GM19043 (cell line): Measurements from ENCODE around the gene MROH2A.

ENCODE experiments used
- ATAC-seq: cut with Tn5 transposase; IDR thresholded peaks from one replicate; pipeline ENCODE4 v1.9.1; 2021; ENCODE audit warnings: low read depth; ENCODE audit not compliant: unreplicated experiment

MROH2A gene

DNA sequence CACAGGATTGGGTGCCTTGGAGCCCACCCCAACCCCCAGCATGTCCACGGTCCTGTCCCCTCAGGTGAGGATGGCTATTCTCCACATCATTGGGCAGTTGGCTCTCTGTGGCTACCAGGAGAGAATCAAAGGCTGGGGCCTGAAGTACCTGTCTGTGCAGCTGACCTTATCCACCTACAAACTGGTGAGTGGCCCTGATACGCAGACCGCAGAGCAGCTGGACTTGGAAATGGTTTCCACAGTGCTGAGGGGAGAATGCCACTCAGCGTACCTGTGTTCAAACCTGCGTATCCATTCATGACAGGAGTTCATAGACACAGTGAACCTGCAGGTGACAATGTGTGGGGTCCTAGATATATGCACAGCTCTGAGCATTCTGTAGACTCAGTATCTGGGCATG lies 21.6 kb downstream of the MROH2A start:
- ATAC-seq: no peak

DNA sequence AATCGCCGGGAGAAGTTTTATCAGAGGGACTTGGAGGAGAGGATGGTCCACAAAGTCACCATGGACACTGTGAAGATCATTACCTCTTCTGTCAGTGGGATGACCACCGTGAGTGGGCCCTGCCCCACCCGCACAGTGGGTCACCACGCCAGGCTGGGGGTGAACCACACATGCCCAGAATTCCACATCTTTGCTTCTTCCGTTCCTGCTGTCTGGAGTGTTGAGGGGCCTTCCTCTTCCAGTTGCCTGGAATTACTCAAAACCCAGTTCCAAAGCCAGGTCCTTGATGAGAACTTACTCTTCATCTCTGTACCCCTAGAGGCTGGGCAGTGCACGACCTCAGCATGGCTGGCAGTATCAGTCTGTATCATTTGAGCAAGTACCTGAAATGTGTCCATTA lies 22.1 kb downstream of the MROH2A start:
- ATAC-seq: no peak

DNA sequence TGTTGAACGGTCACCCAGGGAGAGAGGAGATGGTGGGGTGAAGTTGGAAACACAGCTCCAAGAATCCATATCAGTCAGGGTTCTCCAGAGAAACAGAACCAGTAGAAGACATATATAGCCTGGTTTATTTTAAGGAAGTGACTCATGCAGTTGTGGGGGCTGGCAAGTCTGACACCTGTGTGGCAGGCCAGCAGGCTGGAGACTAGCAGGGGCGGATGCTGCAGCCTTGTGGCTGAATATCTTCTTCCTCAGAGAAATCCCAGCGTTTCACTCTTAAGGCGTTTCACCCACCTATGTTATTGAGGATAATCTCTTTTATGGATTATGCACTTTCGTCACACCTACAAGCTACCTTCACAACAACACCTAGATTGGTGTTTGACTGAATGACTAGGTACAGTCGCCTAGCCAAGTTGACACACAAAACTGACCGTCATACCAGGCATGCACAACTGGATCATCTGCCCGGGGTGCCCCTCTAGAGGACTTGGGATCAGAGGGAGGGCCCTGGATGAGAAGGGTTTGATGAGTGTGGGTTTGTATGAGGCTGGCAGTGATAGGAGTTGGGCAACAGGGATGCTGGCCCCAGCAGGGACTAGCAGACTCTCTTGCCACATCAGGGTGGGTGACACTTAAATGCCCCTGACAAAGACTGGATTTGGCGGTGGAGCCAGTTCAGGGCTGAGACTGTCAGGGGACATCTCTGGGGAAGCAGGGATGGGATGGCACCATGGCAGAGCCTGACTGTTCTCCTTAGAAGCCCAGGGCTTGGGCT lies 23.4 kb downstream of the MROH2A start:
- ATAC-seq: no peak

DNA sequence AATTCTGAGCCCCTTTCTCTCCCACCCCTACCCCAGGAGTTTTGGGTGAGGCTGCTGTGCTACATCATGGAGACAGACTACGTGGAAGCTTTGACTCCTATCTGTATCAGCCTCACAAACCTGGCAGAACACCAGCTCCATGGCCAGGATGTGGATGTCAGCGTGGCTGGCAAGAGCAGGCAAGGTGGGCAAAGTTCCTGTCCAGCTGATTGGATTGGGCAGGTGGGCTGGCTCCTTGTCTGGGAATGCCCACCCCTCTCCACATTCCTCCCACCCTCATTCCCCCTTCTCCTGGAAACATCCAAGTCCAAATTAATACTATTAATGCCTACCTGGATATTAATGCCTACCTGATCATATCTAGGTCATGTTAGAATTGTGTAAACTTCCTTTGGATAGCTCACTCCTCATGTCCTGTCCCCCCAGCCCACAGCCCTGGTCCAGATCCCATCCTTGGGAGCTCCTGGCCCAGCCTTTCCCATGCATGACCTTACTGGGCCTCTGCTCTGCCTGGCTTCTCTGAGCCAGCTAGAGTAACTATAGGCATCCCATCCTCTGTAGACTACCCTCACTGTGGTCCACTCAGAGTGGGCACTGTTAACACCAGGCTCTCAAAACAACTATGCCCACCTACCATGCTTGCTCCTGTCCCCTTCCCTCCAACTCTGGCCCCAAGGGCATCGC lies 24.1 kb downstream of the MROH2A start:
- ATAC-seq: no peak

DNA sequence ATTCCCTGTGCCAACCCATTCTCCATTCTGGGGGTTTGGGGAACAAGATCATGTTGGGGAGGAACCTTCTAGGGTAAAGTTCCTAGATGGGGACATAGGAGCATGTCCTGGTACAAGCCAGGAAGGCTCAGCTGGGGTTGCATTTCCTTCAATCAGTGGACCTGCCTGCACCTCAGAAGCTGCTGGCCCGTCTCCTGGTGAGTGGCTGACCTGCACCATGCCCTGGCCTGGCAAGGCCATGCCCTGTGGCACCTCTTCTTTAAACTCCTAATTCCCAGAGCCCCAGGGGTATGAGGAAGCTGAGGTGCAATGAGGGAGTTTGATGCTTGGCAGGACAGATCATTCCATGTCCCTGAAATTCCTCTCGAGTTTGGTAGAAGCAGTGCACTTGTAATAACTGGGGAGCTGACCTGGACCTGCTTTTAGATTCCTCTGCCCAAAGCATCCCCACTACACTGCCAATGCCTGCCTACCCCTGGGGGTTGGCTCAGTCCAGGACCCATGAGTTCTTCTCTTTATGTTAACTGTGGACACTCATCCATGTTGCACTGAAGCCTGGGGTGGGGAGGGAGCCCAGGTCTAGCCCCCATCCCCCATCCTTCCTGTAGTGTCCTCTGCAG lies 25.3 kb downstream of the MROH2A start:
- ATAC-seq: no peak

DNA sequence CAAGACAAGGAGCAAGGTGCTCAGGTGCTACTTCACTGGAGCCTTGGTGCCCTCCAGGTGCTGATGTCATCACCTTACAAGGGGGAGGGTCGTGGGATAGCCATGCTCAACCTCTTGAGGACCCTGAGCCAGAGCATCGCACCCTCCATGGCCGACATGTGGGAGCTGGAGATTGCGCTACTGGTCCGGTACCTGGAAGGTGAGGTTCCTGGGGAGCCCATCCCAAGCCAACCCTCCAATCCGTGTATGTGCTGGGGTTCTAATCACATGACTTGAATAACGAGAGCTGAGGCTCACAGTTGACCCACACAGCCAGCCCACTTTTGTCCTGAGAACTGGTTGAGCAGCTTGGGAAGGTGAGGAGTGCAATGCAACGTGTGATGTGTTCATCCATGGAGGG lies 25.9 kb downstream of the MROH2A start:
- ATAC-seq: no peak

DNA sequence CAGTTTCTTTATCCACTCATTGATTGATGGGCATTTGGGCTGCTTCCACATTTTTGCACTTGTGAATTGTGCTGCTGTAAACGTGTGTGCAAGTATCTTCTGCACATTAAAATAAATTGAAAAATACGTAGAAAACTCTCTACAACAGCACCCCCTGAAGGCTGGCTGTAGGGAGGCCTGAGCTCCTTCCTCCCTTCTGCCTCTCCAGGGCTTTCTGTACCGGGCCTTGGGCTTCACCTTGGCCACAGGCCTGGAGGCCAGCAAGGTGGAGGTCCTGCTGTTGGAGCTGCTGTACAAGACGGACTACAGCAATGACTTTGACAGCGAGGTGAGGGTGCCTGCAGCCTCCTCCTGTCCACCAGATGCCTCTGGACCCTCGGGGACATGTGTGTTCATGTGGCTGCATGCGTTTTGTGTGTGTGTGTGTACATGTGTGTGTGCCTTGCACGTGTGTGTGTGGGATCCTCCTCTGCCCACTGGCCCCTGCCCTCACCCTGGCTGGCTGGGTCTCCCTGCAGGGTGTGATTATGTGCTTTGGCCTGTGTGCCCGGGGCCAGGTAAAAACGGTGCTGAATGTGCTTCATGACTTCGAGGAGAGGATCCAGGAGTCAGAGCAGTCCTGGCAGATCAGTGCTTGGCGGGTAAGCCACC lies 29.2 kb downstream of the MROH2A start:
- no peak for ATAC-seq

DNA sequence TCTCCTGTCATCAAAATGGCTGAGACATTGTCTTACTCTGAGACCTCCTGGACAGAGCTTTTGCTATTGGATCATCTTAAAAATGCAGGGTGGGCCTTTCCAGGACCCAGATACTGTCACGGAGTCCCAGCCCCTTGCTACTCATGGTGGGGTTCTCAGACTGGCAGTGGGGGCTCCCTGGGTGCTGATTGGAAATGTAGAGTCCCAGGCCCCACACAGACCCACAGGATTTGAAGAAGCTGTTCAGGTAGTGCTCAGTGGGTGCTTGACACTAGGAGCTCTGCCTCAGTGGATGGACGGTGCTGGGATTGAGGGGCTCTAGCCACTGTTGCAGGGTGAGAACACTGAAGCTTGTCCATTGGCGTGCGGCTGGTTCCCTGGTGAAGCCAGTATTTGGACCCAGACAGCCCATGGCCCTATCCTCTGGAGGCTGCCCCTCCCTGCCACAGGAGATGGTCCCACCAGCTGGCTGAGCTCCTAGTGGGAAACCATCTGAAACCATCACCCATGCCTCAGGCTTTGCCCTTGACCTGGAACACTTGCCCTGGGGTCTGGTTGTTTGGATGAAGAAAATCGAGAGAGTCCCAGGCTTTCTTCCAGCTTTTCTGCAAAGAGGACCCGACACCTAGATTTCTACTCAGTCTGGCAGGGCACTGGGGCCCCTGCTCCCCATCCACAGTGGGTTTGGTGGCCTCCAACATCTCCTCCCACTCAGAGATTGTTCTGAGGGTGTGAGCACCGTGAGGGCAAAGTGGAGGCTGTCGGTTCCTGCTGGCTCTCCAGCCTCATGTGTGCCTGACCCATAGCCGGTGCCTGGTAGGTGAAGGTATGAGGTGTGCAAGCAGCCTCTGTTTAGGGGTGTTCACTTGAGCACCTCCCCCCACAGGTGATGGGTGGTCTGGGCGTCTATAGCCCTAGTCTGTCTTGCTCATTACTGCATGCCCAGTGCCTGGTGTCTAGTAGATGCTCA lies 30.1 kb downstream of the MROH2A start:
- ATAC-seq: no peak

DNA sequence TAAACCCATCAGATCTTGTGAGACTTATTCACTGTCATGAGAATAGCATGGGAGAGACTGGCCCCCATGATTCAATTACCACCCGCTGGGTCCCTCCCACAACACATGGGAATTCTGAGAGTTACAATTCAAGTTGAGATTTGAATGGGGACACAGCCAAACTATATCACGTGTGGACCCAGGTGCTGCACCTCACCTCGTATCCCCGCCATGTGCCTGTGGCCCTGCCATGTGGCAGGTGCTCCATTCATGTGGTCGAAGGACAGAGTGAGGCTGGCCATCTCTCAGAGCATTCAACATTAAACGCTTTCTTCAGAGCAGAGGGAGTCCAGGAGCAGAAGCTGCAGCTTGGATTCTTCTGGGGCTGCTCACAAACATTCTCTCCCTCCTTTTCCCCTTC lies 32.3 kb downstream of the MROH2A start:
- no peak for ATAC-seq

DNA sequence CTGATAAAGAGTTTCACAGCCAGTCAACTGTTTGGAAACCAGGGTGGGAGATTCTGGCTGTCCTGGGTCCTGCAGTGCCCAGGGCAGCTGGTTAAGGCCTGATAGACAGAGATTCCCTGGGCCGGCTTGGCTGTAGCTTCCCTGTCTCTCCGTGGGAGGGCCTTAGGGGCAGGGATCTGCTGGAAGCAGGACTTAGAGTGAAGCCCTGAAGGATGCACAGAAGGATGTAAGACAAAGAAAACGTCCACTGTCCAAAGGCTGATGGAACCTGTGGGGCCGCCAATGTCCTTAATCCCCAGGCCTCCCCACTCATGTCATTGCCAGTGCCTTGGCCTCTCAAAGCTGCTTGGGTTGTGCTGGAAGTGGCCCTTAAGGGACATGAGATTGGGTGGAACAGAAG lies 33.0 kb downstream of the MROH2A start:
- ATAC-seq: no peak

DNA sequence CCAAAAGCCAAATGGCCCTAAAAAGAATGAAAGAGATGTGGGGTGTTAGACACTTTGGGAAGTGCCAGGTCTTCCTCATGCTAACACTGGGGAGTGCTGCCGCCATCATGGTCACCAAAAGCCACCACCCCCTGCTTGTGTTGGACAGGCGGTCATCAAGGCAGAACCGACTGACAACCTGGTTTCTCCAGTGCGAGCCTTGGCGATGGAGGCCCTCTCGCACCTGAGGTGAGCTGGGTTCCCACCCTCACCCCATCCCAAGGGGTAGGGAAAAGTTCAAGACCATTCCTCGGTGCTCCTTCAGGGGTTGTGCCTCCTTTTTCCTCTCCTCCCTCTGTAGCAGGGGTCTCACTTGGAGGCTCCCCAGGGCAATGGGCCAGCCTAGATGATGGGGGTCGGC lies 33.6 kb downstream of the MROH2A start:
- ATAC-seq: no peak

DNA sequence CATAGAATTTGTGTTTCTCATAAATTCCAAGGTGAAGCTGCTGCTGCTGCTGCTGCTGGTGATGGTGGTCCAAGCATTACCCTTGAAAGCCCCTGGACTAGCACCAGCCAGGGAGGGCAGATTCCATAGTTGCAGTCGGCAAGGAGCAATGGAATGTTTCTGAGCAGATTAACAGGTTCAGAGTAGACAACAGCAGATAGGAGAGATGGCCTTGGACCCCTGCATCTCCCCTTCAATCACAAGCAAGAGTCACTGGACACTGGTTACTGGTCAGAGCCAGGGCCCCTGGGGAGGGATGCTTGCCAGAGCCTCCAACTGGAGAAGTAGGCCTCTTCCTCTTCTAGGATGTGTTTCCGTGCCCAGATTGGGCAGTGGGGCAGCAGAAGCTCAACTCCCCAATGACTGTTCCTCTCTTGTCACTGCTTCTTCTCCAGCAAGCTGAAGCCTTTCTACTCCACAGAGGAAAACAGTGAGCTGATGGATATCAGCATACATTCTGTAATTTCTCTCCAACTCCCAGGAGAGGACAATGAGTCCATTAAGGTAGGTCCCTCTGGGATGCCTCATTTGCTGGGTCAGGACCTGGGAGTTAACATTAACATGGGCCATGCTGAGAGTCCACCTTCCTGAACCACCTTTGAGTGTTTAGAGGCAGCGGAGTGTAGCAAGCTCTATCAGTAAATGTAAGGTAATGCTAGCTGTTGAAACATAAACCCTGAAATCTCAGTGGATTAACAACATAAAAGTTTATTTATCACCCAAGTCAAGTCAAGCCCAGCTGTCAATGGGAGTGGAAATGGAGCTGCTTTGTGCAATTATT lies 35.3 kb downstream of the MROH2A start:
- ATAC-seq: no peak

DNA sequence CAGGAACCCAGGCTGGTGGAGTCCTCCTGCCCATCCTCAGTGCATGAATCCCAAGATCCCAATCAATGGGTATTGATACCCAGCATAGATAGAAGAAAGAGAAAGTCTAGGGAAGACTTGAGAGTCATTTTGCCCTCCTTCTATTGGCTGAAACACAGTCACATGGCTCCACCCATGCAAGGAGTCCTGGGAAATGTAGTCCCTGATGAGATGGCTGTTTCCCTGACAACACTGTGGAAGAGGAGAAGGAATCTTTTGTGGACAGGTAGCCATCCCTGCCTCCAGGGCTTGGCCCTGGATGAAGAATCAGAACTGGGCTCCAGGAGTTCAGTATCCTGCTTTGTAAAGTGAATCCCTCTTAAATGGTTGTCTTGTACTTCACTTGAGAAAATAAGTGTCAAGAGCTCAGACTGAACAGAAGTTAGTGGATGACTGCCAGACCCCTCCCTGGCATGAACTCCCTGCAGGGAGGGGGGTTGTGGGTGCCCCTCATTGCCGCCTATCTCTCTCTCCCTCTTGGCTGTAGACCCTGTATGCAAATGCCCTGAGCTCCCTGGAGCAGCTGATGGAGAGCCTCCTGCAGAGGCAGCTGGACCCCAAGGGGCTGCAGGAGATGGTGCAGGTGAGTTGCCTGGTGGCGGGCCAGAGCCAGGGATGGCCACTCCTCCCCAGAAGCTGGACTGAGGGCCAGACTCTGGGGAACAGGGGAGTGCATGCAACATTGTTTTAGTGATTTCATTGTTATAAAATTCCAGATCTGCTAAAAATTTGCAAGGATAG lies 36.1 kb downstream of the MROH2A start:
- ATAC-seq: no peak

DNA sequence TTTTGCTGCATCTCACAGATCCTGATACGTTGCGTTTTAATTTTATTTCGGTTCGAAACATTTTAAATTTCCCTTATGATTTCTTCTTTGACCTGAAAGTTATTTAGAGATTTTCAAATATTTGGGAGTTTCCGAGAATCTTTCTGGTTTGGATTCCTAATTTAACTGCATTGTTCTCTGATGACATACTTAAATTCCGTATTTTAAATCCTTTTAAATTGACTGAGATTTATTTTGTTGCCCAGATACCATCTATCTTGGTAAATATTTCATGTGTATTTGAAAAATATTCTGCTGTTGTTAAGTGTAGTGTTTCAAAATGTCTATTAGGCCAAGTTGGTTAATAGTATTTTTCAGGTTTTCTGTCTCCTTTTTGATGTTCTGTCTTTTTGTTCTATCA lies 37.7 kb downstream of the MROH2A start:
- no peak for ATAC-seq

DNA sequence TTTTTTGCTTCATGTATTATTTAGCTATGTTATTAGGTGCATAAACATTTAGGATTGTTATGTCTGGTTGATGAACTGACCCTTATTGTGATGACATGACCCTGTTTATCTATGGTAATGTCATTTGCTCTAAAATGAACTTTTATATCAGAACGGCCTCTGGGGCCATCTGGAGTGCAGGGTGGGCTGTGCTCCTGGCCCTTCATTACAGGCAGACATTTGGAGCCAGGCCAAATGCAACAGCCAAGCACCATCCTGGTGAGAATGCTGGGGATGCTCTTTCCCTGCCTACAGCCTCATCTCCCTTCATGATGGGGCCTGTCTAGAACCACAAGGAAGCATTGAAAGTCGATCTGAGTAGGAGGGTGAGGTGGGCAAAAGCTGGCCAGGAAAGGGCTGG lies 38.2 kb downstream of the MROH2A start:
- ATAC-seq: no peak

DNA sequence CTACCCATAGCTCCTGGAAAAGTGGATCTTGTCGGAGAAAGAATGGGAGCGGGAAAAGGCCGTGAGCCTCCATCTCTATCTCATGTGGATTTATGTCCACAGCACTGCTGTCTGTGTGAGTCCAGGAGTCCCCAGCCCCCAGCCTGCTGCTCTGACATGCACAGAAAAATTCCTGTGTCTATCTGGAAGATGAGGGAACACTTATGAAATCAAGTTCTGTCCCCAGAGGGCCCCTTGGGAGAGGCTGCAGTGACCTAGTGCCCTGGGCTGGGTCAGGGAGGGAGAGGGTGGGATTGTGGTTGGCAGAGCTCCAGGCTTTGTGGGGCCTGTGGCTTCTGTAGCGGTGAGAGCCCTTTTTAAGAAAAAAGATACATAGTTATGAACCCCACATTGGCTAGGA lies 38.6 kb downstream of the MROH2A start:
- ATAC-seq: no peak

DNA sequence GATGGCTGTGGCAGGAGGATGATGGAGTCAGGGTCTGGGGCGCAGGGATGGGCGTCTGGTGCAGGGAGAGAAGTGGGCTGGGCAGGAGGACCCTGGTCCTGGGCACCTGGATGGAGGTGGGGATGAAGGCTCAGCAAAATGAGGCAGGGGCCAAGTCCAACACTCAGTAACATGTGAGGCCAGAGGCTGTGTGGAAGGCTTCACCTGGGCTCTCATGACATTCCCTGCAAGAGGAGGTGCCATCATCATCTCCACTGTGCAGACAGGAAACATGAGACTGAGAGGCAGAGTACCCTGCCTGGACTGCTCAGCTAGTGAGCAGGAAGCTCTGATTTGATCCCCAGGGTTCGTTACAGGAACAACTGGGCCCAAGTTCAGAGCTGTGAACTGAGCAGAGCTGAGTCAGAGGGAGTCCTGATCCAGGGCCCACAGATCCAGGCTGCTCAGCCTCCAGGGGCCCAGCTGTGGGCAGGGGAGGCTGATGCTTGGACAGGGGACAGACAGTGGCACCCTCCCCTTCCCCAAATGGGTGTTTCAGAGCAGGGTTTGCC lies 39.3 kb downstream of the MROH2A start:
- no peak for ATAC-seq

DNA sequence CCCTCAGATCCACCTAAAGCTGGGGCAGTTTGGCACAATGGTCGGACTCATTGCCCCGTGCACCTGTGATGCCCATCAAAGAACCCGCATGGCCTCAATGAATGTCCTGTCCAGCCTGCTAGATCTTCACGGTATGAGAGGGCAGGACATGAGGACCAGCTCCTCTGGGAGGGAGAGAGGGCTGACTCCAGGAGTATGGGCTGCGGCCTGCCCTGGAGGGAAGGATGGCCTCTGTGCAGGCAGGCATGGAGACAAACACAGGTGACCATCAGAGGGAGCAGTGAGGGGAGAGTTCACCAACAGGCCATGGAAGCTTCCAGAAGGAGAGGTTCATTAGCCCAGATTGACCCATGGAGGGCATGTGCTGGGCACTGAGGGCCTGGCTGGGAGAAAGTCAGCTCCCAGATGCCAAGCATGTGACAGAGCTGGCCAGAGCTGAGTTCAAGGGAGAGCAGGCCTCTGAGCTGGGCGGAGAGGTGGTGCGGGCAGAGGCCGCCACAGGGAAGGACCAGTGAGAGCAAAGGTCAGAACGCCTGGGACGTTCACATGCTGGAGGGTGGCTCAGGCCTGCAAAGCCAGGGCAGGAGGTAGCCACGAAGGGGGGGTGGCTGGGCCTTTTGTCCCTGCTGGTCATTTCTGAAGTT lies 40.0 kb downstream of the MROH2A start:
- ATAC-seq: no peak
